H1 (cell line): ENCODE measurements around the gene HLA-DPB1. TPM values are rescaled to one million over a fixed set of nuclear protein-coding genes. Genes with fewer than 3 reads are reported as not detected.

Source experiments
- BCL11A ChIP-seq, 2 experiments: IDR thresholded peaks; one replicate each; pipeline ENCODE4 v1.6.1; 2011; ENCODE audit warnings: low read depth in 2 of 2, low read length in 2 of 2, mild to moderate bottlenecking in 2 of 2
- CTCF ChIP-seq, 3 experiments: IDR thresholded peaks; 1 replicate in 2 of 3; 2 replicates in 1 of 3; pipeline versions ENCODE4 v1.5.1 to v1.6.1; 2011; ENCODE audit warnings: low read length in 3 of 3, mild to moderate bottlenecking in 3 of 3, inconsistent platforms in 2 of 3, low read depth in 1 of 3, moderate library complexity in 1 of 3; ENCODE audit not compliant: insufficient read depth in 1 of 3; ENCODE audit errors: control extremely low read depth in 1 of 3
- E2F6 ChIP-seq: IDR thresholded peaks from 2 replicates; pipeline ENCODE4 v1.6.1; 2012; ENCODE audit warnings: inconsistent platforms
- POLR2A ChIP-seq, 2 experiments: IDR thresholded peaks; 1 replicate in 1 of 2; 2 replicates in 1 of 2; pipeline ENCODE4 v1.6.1; 2011; ENCODE audit warnings: low read depth in 2 of 2, low read length in 2 of 2, mild to moderate bottlenecking in 2 of 2; ENCODE audit errors: control extremely low read depth in 1 of 2
- RBBP5 ChIP-seq: IDR thresholded peaks from 2 replicates; pipeline ENCODE4 v1.7.1; 2012; ENCODE audit warnings: low read depth, mild to moderate bottlenecking, inconsistent platforms, low read length, moderate library complexity, borderline replicate concordance
- RNF2 ChIP-seq: fragments of 200-900, 300-1000 bp; sonication (generic); IDR thresholded peaks from 2 replicates; pipeline ENCODE4 v1.7.1; 2016; ENCODE audit warnings: borderline replicate concordance, low read depth, mild to moderate bottlenecking, antibody characterized with exemption, low read length; ENCODE audit not compliant: poor library complexity, severe bottlenecking; ENCODE audit errors: missing control alignments
- polyA plus RNA-seq, 7 experiments: library from polyadenylated mRNA; depleted of rRNA in 3 of 7; stranded (reverse) in 5 of 7; unstranded in 2 of 7; fragments of >200 nt in 5 of 7; fragments of 200-250 nt in 2 of 7; gene quantifications; 1 replicate in 5 of 7; 2 replicates in 1 of 7; 4 replicates in 1 of 7; pipeline versions ENCODE4 v1.2.1 to v1.2.3, GENCODE V29; 2011 to 2013; ENCODE audit warnings: missing spikeins in 2 of 7, mixed read lengths in 2 of 7
- total RNA-seq: library from RNA; stranded (reverse); fragmentation: NEBNext Ultra II Directional; extraction: Animal tissue kit (Norgen Biotek cat#: 25700); gene quantifications from 2 replicates; pipeline ENCODE4 v1.2.1, GENCODE V29; 2021

The HLA-DPB1 gene
- total and polyA plus RNA-seq, 2 of the 8 experiments (the other 6 are each of a cell fraction or from before 2014, with no cell fraction given), result 32.3 to 58.8 TPM

GRCh38 chr6:33030245-33030644, 45.5 kb upstream of the HLA-DPB1 start (continued):
- TF ChIP-seq POLR2A (IDR thresholded peaks at IDR 0.05; ENCODE audit: control extremely low read depth in 1 of 2, low read depth in 2 of 2, low read length in 2 of 2) (no peak), CTCF (IDR thresholded peaks at IDR 0.05; ENCODE audit: control extremely low read depth in 1 of 3, insufficient read depth in 1 of 3, low read depth in 1 of 3, low read length in 3 of 3) (no peak), E2F6 (no peak), RNF2 (no peak), RBBP5 (no peak), BCL11A (IDR thresholded peaks at IDR 0.05; ENCODE audit: low read depth in 2 of 2, low read length in 2 of 2) (no peak)
